GM18861 (cell line): ENCODE results near the gene DNAJA2.

Experiments used
- ATAC-seq: cut with Tn5 transposase; IDR thresholded peaks from one replicate; pipeline ENCODE4 v1.9.1; 2021; ENCODE audit not compliant: unreplicated experiment

The DNAJA2 gene

DNA sequence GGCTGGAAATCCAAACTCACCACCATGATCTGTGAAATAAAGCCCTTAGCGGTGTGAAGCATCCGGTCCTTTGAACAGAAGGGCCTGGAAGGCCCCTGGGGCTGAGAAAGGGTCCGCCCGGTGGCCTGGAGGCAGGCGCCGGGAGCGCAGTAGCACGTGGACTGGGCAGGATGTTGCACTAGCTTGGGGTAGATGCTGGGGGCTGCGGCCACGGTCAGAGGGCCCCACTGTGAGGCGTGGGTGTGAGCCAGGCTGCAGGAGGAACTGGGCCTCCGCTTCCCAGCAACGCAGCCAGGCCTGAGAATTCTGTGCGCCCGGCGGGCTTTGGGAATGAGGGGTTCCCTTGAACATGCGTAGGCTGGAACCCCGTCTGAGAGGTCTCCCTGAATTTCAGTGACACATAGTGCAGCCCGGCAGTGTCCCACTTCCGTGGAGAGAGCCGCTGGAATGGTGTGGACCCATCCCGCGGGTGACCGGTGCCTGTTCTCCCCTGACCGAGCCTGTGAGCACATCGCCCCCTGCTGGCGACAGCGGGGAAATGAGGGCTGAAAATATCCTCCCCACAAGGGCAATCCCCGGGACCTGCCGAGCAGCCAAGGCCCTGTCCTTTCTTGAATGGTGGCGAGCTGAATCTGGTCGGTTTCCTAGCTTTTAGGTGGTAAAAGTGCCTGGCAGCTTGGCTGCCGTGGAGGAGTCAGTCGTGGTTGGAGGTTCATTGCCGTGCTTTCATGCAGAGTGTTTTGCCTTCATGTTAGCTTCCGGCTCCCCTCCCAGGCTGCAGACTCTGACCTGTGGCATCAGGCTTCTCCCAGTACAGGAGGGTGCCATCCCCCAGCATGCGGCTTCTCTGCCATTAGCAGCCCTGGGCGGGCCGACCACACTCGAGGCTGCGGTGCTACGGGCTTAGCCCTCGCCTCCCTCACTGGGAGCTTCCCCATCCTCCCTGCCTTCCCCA, 43.8 kb downstream of the DNAJA2 start:
- ATAC-seq, result no peak

DNA sequence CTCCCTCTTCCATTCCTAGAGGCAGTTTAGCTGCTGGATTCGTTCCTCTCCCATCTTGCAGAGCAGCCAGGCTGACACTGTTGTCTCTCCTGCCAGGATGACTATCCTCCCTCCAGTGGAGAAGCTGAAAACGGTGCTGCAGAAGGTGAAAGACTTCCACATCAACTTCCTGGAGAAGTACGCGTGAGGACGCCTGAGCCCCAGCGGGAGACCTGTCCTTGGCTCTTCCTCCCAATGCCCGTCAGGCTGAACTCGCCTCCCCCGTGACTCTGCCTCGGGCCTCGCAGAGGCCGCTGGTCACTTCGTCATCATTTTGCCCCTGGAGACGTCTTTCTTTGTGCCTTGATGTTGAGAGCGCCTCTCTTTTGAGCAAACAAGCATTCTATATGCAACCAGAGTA, 44.7 kb downstream of the DNAJA2 start:
- ATAC-seq, result no peak

DNA sequence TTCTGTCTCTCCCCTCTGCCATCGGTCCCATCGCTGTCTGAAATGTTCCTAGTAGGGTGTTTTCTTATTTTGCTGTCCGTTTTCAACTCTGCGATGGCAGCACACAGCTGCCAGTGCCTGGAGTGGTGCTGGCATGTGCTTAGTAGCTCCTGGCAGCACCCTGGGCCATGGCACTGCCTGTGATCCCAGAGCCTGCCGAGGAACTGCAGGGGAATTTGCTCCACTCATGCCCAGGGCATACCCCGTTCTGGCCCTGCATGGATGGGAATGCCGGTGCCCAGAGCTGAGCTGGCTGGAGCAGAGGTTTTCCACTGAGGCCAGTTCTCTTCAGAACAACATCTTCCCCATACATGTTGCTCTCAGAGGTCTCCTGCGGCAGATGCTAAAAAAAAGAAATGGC, 46.2 kb downstream of the DNAJA2 start:
- ATAC-seq, result no peak

DNA sequence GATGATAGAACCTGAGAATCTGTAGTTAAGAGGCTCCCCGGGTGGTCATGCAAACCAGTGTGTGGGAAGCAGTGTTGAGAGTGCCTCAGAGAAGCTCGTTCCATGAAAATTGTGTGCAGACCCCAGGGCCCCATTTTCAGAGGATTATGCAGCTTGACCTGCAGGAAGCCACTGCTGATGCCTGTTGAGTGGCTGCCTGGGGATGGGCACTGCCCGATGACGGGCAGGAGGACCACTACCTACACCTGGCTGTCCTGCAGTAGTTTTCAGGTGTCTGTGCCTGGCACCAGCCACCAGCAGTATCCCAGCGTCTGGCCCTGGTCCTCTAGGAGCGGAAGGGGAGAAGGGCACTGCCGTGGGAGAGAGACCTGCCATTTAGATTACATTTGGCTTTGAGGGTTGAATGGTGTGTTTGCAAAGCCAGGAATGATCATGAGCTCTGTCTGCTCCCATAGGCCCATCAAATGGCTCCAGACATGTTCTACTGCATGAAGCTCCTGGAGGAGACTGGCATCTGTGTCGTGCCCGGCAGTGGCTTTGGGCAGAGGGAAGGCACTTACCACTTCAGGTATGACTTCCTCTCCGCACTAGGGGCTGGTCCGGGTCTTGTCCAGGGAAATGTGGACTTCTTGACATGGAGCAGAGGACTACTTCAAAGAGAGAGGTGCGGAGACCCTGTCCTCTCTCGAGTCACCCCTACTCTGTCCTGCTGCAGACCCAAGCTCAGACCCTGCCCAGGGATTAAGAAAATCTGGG, 46.8 kb downstream of the DNAJA2 start:
- no peak for ATAC-seq

DNA sequence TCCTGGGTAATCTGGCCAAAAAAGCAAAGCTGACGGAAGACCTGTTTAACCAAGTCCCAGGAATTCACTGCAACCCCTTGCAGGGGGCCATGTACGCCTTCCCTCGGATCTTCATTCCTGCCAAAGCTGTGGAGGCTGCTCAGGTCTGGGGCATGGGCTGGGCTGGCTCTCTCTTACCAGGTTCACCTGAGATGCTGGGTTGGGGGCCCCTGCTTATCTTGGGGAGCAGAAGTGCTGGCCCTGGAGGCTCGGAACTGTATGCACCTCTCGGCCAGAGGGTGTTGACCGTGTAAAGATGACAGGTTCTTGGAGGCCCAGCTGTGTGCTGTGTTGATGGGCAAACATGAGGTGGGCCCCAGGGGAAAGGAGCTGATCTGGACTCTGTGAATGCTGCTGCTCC, 49.1 kb downstream of the DNAJA2 start:
- ATAC-seq, result no peak

DNA sequence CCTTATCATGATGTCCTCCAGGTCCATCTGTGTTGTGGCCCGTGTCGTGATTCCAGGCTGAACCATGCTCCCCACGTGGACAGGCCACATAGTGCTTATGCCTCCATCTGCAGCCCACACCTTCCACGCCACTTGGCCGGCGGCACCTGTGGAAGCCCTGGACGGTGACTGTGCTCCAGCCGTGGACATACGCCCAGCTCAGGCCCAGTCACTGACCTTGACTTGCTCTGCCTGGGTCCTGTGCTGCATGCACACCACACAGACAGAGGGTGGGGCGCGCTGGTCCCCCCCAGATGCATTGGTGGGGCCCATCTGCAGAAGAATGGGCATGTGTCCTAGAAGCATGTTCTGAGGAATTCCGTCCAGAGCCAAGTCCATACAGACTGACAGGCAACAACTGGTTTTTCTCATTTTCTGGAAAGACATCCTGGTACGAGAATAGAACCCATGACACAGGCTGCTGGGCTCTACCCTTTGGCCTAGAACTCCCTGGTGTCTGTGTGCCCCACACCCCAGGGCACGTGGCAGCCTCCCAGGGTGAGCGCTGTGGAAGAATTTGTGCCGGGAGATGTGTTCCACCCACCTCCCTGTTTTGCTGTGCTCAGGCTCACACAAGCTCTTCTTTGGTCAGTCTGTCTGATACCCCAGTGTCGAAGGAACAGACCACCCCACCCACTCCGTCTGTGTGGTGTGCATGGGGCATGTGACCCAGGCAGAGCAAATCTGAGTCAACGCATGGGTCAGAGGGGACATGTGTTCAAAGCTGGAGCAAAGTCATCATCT, 49.8 kb downstream of the DNAJA2 start:
- ATAC-seq, result no peak

DNA sequence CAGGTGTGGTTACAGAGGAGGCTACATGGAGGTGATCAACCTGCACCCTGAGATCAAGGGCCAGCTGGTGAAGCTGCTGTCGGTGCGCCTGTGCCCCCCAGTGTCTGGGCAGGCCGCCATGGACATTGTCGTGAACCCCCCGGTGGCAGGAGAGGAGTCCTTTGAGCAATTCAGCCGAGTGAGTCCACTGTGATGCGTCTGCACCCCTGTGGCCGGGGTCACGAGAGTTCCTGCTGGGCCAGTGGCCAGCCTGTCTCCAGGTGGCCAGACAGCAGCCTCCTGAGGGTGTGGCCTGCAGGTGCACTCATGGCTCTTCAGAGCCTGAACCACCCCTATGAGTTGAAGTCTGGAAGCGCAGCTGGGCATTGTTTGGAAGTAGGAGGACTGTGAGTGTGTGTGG, 51.2 kb downstream of the DNAJA2 start:
- no peak for ATAC-seq

DNA sequence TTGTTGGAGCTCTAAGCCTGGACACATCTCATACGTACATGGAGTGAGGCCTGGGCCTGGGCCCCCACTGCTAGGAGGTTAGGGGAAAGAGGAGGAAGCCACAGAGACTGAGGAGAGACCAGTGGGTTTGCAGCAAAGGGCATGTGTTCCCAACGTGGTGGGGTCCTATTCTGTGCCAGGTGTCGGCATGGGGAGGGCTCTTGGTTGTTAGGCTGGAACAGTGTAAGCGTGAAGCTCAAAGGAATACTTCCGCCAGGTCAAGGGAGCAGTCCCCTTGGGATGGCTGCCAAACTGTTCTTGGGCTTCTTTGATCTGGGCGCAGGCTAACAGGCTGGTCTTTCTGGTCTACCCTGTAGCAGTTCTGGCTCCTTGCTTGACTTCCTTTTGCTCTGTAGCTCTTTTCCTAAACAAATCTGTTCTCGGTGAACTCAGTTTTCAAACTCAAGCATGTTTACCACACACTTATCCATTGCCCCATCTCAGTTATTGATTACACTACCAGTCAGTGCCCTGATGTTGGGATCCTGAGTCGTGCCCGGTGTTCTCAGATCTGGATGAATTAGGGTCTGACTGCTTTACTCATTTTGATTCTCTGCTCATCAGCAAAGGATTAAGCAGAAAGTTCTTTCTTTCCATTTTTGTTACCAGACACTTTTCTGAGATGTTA, 52.9 kb downstream of the DNAJA2 start:
- ATAC-seq, result no peak

DNA sequence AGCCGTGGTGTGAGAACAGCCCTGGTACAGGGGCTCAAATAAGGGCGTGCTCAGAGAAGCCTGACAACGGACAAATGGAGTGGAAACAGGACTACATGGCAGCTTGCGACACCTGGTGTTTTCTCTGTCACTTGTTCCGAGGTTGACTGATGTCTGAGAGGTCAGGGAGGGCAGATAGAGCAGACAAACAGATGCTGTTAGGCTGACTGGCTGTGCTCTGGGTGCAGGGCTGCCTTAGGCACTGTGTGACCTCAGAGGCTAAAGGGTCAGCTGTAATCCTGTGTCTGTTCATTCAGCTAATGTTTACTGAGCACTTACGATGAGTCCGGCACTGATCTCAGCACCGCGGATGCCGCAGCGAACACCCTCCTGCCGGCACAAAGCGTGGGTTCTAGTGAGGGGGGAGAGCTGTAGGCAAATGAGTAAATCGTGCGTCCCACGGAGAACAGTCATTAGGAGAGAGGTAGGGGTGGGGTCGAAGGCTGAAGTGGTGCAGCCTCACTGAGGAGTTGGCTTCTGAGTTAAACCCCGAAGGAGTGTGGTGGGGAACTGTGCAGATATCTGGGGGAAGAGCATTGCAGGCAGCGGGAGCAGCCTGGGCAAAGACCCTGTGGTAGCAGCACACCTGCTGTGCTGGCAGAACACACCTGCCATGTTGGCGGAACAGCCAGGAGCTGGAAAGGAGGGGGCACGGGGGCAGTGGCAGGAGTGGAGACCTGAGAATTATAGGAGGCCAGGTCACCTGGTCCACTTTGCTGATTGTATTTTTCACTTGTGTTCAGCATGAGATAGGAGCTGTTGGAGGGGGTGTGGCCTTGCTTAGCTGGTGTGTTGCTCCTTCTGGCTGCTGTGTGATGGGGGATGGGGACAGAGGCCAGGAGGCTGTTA, 54.3 kb downstream of the DNAJA2 start:
- peak; percentile 94 for ATAC-seq

DNA sequence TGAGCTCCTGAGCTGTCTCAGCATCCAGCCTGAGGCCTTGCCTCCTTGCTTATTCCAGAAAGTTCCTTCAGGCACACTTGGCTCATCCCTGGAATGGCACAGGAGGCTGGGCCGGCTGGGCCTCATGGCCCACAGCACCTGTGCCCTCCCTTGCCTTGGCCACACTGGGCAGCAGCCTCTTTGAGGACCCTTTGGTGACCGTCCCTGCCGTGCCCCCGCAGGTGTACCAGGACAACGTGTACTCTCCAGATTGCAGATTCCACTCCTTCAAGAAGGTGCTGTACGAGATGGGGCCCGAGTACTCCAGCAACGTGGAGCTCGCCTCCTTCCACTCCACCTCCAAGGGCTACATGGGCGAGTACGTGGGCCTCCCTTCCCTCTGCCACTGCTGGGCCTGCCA, 55.1 kb downstream of the DNAJA2 start:
- no peak for ATAC-seq

DNA sequence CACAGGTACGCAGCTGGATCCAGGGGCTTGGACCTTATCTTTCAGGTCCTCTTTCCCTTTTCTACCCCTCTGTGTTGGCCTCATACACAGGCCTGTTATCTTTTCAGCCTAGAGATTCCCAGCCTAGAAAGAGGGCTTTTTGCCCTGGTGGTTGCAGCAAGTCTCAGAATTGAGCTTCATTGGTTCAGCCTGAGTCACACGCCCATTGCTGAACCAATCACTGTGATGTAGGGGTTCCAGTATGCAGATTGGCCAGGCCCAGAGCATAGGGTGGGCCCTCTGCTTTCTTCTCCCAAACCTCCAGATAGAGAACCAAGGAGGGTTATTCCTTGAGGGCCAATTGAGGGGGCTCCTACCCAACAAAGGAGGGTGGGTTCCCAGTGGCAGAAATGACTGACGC, 56.5 kb downstream of the DNAJA2 start:
- ATAC-seq, result no peak

DNA sequence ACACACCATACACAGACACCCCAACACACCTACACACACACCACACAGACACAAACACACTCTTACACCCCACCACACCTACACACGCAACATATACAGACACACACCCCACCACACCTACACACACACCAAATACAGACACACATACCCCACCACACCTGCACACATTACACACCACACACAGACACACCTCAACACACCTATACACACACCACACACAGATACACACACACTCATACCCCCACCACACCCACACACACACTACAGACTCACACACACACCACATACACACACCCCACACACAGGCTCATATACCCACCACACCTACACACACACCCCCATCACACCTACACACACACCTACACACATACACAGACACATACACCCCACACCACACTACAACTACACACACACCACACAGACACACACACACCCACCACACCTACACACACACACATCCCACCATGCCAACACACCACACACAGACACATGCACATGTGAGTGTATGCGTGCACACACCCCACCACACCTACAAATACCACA, 57.9 kb downstream of the DNAJA2 start:
- no peak for ATAC-seq

DNA sequence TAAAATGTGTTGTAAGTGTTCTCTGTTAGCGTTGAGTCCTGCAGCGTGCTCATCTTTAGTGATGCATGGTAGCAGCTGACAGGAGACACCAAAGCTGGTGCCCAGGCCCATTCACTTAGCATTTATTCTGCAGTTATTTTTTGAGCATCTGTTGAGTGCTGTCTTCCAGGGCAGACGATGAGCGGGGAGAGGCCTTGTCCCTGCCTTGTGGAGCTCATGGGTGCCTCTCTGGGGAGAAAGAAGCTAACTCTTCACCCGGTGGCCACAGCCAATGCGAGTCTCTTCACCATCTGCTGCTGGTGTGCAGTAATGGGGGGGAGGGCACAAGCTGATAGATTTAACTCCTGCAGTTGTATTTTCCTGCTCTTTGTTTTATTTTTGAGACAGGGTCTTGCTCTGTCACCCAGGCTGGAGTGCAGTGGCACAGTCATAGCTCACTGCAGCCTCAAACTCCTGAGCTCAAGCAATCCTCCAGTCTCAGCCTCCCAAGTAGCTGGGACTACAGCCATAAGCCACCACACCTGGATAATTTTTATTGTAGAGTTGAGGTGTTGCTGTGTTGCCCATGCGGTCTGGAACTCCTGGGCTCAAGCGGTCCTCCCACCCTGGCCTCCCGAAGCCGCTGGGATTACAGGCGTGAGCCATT, 58.8 kb downstream of the DNAJA2 start:
- ATAC-seq, result no peak

DNA sequence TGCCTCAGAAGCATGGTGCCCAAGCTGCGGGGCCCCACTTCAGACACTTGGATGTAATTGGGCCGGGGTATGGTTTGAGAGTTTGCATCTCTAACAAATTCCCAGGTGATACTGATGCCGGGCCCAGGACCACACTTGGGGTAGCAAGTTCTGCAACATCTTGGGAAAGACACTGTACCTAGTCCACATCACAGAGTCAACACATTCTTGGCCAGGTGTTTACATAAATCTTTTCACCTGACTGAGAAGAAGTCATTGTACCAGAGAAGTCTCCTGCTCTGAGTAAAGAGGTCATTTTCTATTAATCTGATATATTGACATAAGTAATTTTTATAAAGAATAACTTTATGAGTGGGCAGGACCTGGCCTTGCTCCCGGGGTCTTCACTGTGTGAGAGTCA, 61.8 kb downstream of the DNAJA2 start:
- ATAC-seq, result no peak

DNA sequence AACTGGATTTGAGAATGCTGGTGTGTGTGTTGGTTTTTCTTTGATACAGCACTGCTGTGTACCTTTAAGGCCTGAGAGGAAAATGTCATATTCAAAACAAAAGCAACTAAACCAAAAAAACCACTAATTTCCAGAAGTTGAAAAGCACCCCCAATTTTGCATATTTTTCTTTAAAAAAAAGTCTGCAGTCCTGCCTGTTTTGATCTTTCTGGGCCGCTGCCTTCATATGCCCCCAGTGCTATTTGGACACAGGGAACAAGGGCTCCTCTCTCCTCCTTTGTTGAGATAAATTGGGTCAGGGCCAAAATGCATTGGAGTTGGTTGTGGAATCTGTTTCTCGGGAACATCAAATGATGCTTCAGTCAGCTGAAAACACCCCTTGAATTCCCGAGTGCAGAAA, 62.4 kb downstream of the DNAJA2 start:
- ATAC-seq, result peak; percentile 59

DNA sequence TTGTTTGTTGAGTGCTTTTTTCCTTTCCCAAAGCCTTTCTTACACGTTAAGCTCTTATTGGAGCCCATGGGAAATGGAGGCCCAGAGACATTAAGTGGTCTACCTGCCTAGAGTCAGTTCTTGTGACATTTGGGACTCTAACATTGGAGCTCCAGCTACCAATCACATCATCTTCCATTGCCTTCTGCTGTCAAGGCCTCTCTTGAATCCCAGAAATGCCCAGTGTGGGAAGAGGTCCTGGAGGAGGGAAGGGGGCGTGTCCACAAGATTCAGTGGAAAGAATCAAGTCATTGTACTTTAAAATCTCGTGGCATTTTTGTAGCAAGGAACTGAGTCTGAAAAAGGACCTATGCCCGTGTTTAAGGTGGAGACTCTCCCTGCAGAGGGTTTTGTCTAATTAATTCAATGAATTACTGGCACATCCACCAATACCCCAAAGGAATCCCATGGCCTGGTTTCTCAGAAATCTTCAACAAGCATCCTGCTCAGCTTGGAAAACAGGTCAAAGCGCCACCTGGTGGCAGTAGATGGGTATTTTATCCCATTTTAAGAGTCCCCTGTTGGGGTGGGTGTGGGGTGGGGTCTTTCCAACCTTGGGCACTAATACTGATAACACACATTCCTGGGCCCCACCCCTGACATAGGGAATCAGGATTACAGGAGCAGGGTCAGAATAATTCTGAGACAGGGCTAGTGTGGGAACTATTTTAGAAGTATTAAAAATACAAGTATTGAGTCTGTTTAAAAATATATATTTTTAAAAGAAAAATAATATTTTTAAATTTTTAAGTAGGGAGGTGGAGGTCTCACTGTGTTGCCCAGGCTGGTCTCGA, 64.7 kb downstream of the DNAJA2 start:
- ATAC-seq, result no peak

DNA sequence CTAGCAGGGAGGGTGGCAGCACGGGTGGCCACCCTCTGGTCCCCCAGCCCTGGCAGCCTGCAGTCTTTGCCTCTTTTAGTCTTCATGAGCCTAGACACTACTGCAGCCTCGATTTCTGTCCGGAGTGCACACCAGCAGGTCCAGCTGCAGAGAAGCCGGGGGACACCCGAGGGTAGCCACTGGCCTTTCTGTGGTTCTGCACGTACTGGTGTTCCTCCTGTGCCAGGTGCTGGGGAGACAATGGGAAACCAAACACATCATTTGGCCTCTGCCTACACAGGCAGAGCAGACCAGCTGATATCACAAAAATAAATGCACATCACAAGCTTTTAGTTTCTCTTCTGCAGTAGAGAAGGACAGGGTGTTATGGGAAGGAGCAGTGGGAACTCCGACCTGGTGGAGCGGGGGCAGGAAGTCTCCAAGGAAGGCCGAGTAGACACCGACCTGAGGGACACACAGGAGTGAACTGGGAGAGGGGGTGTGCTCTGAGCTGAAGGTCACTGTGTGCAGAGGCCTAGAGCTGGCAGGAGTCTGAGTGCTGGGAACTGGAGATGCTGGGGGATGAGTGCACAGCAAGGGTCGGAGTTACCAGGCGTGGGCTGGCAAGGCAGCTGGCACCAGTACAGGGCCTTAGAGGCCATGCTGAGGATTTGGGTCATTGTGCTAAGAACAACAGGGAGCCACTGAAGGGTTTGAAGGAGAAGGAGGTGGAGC, 66.3 kb downstream of the DNAJA2 start:
- no peak for ATAC-seq
